ENCODE measurements around the gene TPR.

DNA sequence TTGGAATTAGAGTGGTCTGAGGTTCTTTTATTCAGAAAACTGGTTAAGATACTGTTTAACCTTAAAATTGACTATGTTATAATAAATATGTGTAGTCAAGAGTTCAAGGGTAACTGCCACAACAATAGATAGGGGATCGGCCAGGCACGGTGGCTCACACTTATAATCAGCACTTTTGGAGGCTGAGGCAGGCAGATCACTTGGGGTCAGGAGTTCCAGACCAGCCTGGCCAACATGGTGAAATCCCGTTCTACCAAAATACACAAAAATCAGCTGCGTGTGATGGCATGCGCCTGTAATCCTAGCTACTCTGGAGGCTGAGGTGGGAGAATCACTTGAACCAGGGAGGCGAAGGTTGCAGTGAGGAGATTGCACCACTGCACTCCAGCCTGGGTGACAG, 46.4 kb upstream of the TPR start:
- TF ChIP-seq TAF1 (IDR thresholded peaks at IDR 0.05; ENCODE audit: borderline replicate concordance, insufficient read depth, low read length) (no peak), POLR2AphosphoS5 (IDR thresholded peaks at IDR 0.05; ENCODE audit: low read depth, low read length) (no peak), SIN3A (IDR thresholded peaks at IDR 0.05; ENCODE audit: borderline replicate concordance, insufficient read depth, low read length) (no peak), FOXP2 (optimal IDR thresholded peaks at IDR 0.05; ENCODE audit: borderline replicate concordance, extremely low read depth, extremely low read length, insufficient read depth) (no peak)
- TF ChIP-seq, protein P1, sequence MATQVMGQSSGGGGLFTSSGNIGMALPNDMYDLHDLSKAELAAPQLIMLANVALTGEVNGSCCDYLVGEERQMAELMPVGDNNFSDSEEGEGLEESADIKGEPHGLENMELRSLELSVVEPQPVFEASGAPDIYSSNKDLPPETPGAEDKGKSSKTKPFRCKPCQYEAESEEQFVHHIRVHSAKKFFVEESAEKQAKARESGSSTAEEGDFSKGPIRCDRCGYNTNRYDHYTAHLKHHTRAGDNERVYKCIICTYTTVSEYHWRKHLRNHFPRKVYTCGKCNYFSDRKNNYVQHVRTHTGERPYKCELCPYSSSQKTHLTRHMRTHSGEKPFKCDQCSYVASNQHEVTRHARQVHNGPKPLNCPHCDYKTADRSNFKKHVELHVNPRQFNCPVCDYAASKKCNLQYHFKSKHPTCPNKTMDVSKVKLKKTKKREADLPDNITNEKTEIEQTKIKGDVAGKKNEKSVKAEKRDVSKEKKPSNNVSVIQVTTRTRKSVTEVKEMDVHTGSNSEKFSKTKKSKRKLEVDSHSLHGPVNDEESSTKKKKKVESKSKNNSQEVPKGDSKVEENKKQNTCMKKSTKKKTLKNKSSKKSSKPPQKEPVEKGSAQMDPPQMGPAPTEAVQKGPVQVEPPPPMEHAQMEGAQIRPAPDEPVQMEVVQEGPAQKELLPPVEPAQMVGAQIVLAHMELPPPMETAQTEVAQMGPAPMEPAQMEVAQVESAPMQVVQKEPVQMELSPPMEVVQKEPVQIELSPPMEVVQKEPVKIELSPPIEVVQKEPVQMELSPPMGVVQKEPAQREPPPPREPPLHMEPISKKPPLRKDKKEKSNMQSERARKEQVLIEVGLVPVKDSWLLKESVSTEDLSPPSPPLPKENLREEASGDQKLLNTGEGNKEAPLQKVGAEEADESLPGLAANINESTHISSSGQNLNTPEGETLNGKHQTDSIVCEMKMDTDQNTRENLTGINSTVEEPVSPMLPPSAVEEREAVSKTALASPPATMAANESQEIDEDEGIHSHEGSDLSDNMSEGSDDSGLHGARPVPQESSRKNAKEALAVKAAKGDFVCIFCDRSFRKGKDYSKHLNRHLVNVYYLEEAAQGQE (IDR thresholded peaks at IDR 0.05; ENCODE audit: insufficient read depth in 1 of 2, low read depth in 2 of 2, low read length in 2 of 2), result no peak
